GM12878 (cell line): ENCODE measurements around the gene DLG2. TPM values are rescaled to one million over a fixed set of nuclear protein-coding genes. Genes with fewer than 3 reads are reported as not detected.

Experiments
- ATAC-seq: fragments of 200-7000 bp; cut with Tn5 transposase; 3 replicates; pipeline ENCODE4 v1.9.1; 2020; ENCODE audit warnings: mild to moderate bottlenecking, moderate library complexity
- BruUV-seq: library from RNA; stranded (reverse); fragments of 400-500 nt; replicated peaks from 2 replicates; lab custom pipeline; 2021; lab: Mats Ljungman, UMichigan
- CTCF ChIA-PET: fragments of 300-600 bp; sonication (Branson Sonifier 250); formaldehyde crosslinking; extraction: SDS; loops from one replicate; lab custom pipeline; 2021; ENCODE audit warnings: inconsistent platforms; lab: Yijun Ruan, JAX
- POLR2A ChIA-PET: fragments of 350-600 bp; formaldehyde crosslinking; extraction: SDS; loops from one replicate; lab custom pipeline; 2021; ENCODE audit warnings: inconsistent platforms; lab: Charles Lee
- RAD21 ChIA-PET: fragments of 300-600 bp; sonication (Branson Sonifier 250); formaldehyde crosslinking; loops from one replicate; lab custom pipeline; 2023; ENCODE audit warnings: antibody characterized with exemption; ENCODE audit not compliant: unreplicated experiment; lab: Charles Lee
- SMC1A ChIA-PET: fragments of 300-600 bp; sonication (Branson Sonifier 250); formaldehyde crosslinking; loops from one replicate; lab custom pipeline; 2023; ENCODE audit not compliant: unreplicated experiment, uncharacterized antibody; lab: Charles Lee
- DNase-seq: peaks from one replicate; pipeline ENCODE4 v3.0.0-alpha.2; 2011; ENCODE audit warnings: low read depth, low spot score
- FAIRE-seq: peaks from 3 replicates; lab custom pipeline; 2011; peaks lifted over from hg19 to GRCh38; lab: Jason Lieb, UNC
- H2AFZ ChIP-seq: 2 replicates; pipeline ENCODE4 v1.6.0; 2011; ENCODE audit warnings: low read depth, low read length, control low read depth; ENCODE audit not compliant: control insufficient read depth
- H3K27ac ChIP-seq: 2 replicates; pipeline ENCODE4 v1.5.1; 2011; ENCODE audit warnings: control low read depth; ENCODE audit not compliant: control insufficient read depth, insufficient read depth
- H3K27me3 ChIP-seq, 2 experiments: replicated peaks in 1 of 2; 2 replicates each; pipeline versions ENCODE4 v1.6.0 to v1.6.1; 2011; ENCODE audit warnings: low read length in 1 of 2; ENCODE audit not compliant: control insufficient read depth in 2 of 2, insufficient read depth in 2 of 2
- H3K36me3 ChIP-seq, 2 experiments: 2 replicates each; pipeline ENCODE4 v1.5.1; 2011; ENCODE audit warnings: low read length in 1 of 2; ENCODE audit not compliant: control insufficient read depth in 2 of 2, insufficient read depth in 2 of 2
- H3K4me1 ChIP-seq: 2 replicates; pipeline ENCODE4 v1.6.1; 2011; ENCODE audit warnings: mild to moderate bottlenecking, low read length, moderate library complexity, mixed read lengths; ENCODE audit not compliant: control insufficient read depth, insufficient read depth
- H3K4me2 ChIP-seq: 2 replicates; pipeline ENCODE4 v1.6.0; 2011; ENCODE audit warnings: control low read depth; ENCODE audit not compliant: control insufficient read depth, insufficient read depth
- H3K4me3 ChIP-seq: fragments of 200-600 bp; sonication (generic); 2 replicates; pipeline ENCODE4 v1.5.1; 2016
- H3K79me2 ChIP-seq: 2 replicates; pipeline ENCODE4 v1.6.0; 2011; ENCODE audit warnings: low read length; ENCODE audit not compliant: control insufficient read depth, insufficient read depth
- H3K9ac ChIP-seq: 2 replicates; pipeline ENCODE4 v1.8.0; 2011; ENCODE audit warnings: low read length, control low read depth, mixed read lengths; ENCODE audit not compliant: control insufficient read depth, insufficient read depth
- H3K9me3 ChIP-seq: replicated peaks from 3 replicates; pipeline ENCODE4 v1.5.1; 2011; ENCODE audit warnings: mild to moderate bottlenecking, low read length; ENCODE audit not compliant: control insufficient read depth, insufficient read depth
- H4K20me1 ChIP-seq: 2 replicates; pipeline ENCODE4 v1.6.0; 2011; ENCODE audit not compliant: control insufficient read depth, insufficient read depth
- FOXM1 ChIP-seq: IDR thresholded peaks from 2 replicates; pipeline ENCODE4 v1.6.1; 2012; ENCODE audit warnings: low read depth, mild to moderate bottlenecking, inconsistent platforms, low read length, moderate library complexity
- HCFC1 ChIP-seq: fragments of 150-350 bp; IDR thresholded peaks from 2 replicates; pipeline ENCODE4 v1.6.1; 2014; ENCODE audit warnings: low read length
- IRF4 ChIP-seq: IDR thresholded peaks from 2 replicates; pipeline ENCODE4 v1.6.1; 2011; ENCODE audit warnings: low read depth, low read length
- NFIC ChIP-seq: IDR thresholded peaks from 2 replicates; pipeline ENCODE4 v1.6.1; 2012; ENCODE audit warnings: low read depth, mild to moderate bottlenecking, inconsistent platforms, low read length, moderate library complexity
- NR2C1 ChIP-seq: fragments of 450-650 bp; IDR thresholded peaks from 2 replicates; pipeline ENCODE4 v1.6.1; 2017; ENCODE audit warnings: antibody characterized with exemption, mild to moderate bottlenecking, moderate library complexity
- NR2C2 ChIP-seq: IDR thresholded peaks from 2 replicates; pipeline ENCODE4 v1.6.1; 2011; ENCODE audit warnings: borderline replicate concordance, low read depth; ENCODE audit not compliant: control insufficient read depth, insufficient read length
- POLR2A ChIP-seq: IDR thresholded peaks from 2 replicates; pipeline ENCODE4 v1.6.1; 2011; ENCODE audit warnings: low read depth, mild to moderate bottlenecking, low read length
- RFX5 ChIP-seq: IDR thresholded peaks from 2 replicates; pipeline ENCODE4 v1.6.1; 2011; ENCODE audit warnings: low read depth, low read length, improper control_type of control experiment
- SIN3A ChIP-seq: IDR thresholded peaks from 2 replicates; pipeline ENCODE4 v1.6.1; 2012; ENCODE audit warnings: low read depth, low read length, improper control_type of control experiment
- SP1 ChIP-seq: IDR thresholded peaks from one replicate; pipeline ENCODE4 v1.6.1; 2011; ENCODE audit warnings: low read depth, low read length
- ZNF384 ChIP-seq: IDR thresholded peaks from 2 replicates; pipeline ENCODE4 v1.6.1; 2012; ENCODE audit warnings: low read depth, mild to moderate bottlenecking, low read length, improper control_type of control experiment, borderline replicate concordance
- WGBS: methylation state at CpG from one replicate; pipeline ENCODE4 v1.1.6; 2016; ENCODE audit warnings: low lambda C conversion rate; ENCODE audit not compliant: insufficient replicate concordance, insufficient coverage; ENCODE audit errors: missing lambda C conversion rate; 5-methylcytosine and 5-hydroxymethylcytosine counted together
- in situ Hi-C: fragments of 300-500 bp; cut with MboI; formaldehyde crosslinking; loops from 9 replicates; pipeline ENCODE4 v1.14.3; 2018; ENCODE audit warnings: mixed read lengths
- intact Hi-C: fragments of 100-400 bp; cut with micrococcal nuclease; formaldehyde crosslinking; loops from one replicate; pipeline ENCODE4 v1.14.2; 2022; ENCODE audit not compliant: unreplicated experiment
- polyA plus RNA-seq, 11 experiments: library from polyadenylated mRNA; depleted of rRNA in 4 of 11; unstranded in 6 of 11; stranded (reverse) in 5 of 11; fragments of >200 nt; fragmentation: Nextera tagmentation in 4 of 11; fragmentation: Illumina TruSeq in 1 of 11; extraction: Ambion mirVana in 4 of 11; extraction: Trizol in 1 of 11; gene quantifications; 1 replicate in 1 of 11; 2 replicates in 10 of 11; pipeline versions ENCODE4 v1.2.1 to v1.2.3, GENCODE V29; 2011 to 2016; ENCODE audit warnings: inconsistent platforms in 2 of 11, missing spikeins in 2 of 11, low read depth in 1 of 11
- total RNA-seq, 4 experiments: library from RNA; depleted of rRNA in 3 of 4; stranded (reverse); fragments of >200 nt in 3 of 4; fragmentation: Illumina TruSeq in 1 of 4; extraction: Trizol in 1 of 4; gene quantifications; 2 replicates each; pipeline versions ENCODE4 v1.2.1 to v1.2.3, GENCODE V29; 2013 to 2021
- TF ChIP-seq, protein P1 (sequence below): IDR thresholded peaks from 2 replicates; pipeline ENCODE4 v1.6.1; 2012; ENCODE audit warnings: low read depth, low read length, improper control_type of control experiment

Gene DLG2
- total and polyA plus RNA-seq, 10 of the 15 experiments (the other 5 are each of a cell fraction or from before 2014, with no cell fraction given), result 0.09 to 0.98 (median 0.35) TPM

GRCh38 chr11:83480251-83480650 is 2146.9 kb downstream of the DLG2 start:
- Histone ChIP-seq H3K4me2 (no peak overlapping the region), H3K27me3 (no peaks in the 10 kb centered on the region; a peak in 1 of 4 replicates), H3K4me1 (no peaks in the 10 kb centered on the region)
- no peak for FAIRE-seq
- SMC1A ChIA-PET, result no interaction called here
- RAD21 ChIA-PET, result no interaction called here
- no peak for TF ChIP-seq SP1
- TF ChIP-seq, protein P1, sequence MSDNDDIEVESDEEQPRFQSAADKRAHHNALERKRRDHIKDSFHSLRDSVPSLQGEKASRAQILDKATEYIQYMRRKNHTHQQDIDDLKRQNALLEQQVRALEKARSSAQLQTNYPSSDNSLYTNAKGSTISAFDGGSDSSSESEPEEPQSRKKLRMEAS, result no peak
- no peak for TF ChIP-seq NR2C1
- TF ChIP-seq HCFC1, result no peak
- TF ChIP-seq SIN3A, result no peak
- TF ChIP-seq RFX5, result no peak
- no peak for TF ChIP-seq FOXM1
- TF ChIP-seq ZNF384, result no peak
- TF ChIP-seq NFIC, result no peak
- TF ChIP-seq, all 136 proteins: peak for 0
- in situ Hi-C loops (no loop called here), intact Hi-C loops (no loop called here)
- ATAC-seq (no peak), DNase-seq (no peak)
- H3K36me3 ChIP-seq, result no peaks in the 10 kb centered on the region
- H3K79me2 ChIP-seq, result no peaks in the 10 kb centered on the region
- 57% methylated on average over 8 of the region's 8 CpGs for WGBS
- H2AFZ ChIP-seq, result no peak overlapping the region
- no peaks in the 10 kb centered on the region for H3K9me3 ChIP-seq
- no peak overlapping the region for H3K27ac ChIP-seq
- ChIA-PET CTCF (no interaction called here), POLR2A (no interaction called here)
- no peak overlapping the region for H3K9ac ChIP-seq
- BruUV-seq, result no TSS peak
- H4K20me1 ChIP-seq, result no peaks in the 10 kb centered on the region
- no peak overlapping the region for H3K4me3 ChIP-seq

DNA sequence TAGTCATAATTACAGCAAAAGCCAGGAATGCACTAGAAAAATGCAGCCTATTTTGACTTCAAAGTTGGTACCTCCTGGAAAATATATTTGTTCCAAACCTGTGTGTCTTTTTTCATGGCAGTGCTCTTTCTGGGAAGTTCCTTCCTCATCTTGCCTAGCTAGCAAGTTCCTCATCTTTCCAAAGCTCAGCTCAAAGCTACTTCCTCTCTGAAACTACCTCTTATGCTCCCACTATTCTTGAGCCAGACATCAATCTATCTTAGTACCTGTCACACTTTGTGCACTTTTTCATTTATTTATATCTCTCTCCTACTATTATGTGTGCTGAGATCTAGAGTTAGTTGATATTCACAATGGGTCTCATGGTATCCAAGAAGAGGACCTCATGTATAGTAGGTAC is 2149.4 kb downstream of the DLG2 start:
- in situ Hi-C loops (no loop called here), intact Hi-C loops (no loop called here)
- RAD21 ChIA-PET, result no interaction called here
- Histone ChIP-seq H2AFZ (no peak overlapping the region), H3K9ac (no peak overlapping the region), H3K4me1 (no peaks in the 10 kb centered on the region), H4K20me1 (no peaks in the 10 kb centered on the region), H3K36me3 (no peaks in the 10 kb centered on the region), H3K79me2 (no peaks in the 10 kb centered on the region), H3K27ac (no peak overlapping the region), H3K27me3 (no peaks in the 10 kb centered on the region; a peak in 1 of 4 replicates), H3K9me3 (no peaks in the 10 kb centered on the region), H3K4me2 (no peak overlapping the region), H3K4me3 (no peak overlapping the region)
- CTCF ChIA-PET, result no interaction called here
- POLR2A ChIA-PET, result no interaction called here
- FAIRE-seq (no peak), DNase-seq (no peak), ATAC-seq (no peak)
- TF ChIP-seq NR2C2 (no peak), POLR2A (no peak), IRF4 (no peak)
- SMC1A ChIA-PET, result no interaction called here
- BruUV-seq, result no TSS peak
